ENCODE measurements around the gene NDFIP2. TPM values are rescaled to one million over a fixed set of nuclear protein-coding genes. Genes with fewer than 3 reads are reported as not detected.

The NDFIP2 gene
- total RNA-seq, 1 donor from 2014 or later, result 46.8 TPM

DNA sequence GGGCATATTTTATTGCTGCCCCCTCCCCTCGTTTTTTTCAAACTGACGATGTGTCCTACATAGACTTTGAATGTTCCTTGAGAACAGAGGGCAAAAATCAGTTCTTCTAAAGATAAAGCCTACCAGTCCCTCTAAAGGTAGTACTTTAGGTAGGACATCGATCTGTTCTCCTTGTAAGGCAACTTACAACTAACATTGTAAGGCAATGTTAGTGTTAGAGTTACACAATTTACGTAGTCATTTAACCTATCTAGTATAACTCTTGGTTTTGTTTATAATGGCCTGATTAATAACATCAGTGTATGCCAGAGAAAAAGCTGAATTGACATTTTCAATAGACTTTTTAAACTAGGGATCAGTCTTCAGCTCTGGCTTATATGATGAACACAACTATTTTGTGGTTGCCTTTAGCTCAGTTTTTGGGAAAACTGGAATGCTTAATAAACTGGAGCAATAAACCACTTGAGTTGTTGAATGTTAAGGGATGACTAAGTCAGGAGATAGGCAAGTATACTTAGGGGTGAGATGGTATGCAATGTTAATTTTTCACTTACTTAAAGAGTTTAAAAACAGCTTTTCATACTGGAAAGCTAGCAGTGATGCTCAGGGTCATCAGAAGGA lies 2.2 kb downstream of the NDFIP2 start:
- H3K36me3 ChIP-seq (ENCODE audit: control insufficient read depth, insufficient read depth, low read length), result no peaks in the 10 kb centered on the region
- no peaks in the 10 kb centered on the region for H3K27me3 ChIP-seq (ENCODE audit: control insufficient read depth, insufficient read depth, low read length)
- TF ChIP-seq, protein P1, sequence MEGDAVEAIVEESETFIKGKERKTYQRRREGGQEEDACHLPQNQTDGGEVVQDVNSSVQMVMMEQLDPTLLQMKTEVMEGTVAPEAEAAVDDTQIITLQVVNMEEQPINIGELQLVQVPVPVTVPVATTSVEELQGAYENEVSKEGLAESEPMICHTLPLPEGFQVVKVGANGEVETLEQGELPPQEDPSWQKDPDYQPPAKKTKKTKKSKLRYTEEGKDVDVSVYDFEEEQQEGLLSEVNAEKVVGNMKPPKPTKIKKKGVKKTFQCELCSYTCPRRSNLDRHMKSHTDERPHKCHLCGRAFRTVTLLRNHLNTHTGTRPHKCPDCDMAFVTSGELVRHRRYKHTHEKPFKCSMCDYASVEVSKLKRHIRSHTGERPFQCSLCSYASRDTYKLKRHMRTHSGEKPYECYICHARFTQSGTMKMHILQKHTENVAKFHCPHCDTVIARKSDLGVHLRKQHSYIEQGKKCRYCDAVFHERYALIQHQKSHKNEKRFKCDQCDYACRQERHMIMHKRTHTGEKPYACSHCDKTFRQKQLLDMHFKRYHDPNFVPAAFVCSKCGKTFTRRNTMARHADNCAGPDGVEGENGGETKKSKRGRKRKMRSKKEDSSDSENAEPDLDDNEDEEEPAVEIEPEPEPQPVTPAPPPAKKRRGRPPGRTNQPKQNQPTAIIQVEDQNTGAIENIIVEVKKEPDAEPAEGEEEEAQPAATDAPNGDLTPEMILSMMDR (IDR thresholded peaks at IDR 0.05; ENCODE audit: insufficient read depth, low read length, poor library complexity, severe bottlenecking), result no peak
- peak overlapping the region; percentile 2 for H3K4me3 ChIP-seq (ENCODE audit: low read depth, low read length)
- no peak for DNase-seq (ENCODE audit: low read depth)

- TF ChIP-seq, protein P1 (IDR thresholded peaks at IDR 0.05; ENCODE audit: insufficient read depth, low read length, poor library complexity, severe bottlenecking), result no peak
- Histone ChIP-seq H3K27me3 (ENCODE audit: control insufficient read depth, insufficient read depth, low read length) (no peaks in the 10 kb centered on the region), H3K36me3 (ENCODE audit: control insufficient read depth, insufficient read depth, low read length) (no peaks in the 10 kb centered on the region), H3K4me3 (ENCODE audit: low read depth, low read length) (no peak overlapping the region)
- peak; percentile 84 for DNase-seq (ENCODE audit: low read depth)
Measured at GRCh38 chr13:79485014-79485811, 4.3 kb downstream of the NDFIP2 start.

- DNase-seq (ENCODE audit: low read depth), result no peak
- TF ChIP-seq, protein P1 (IDR thresholded peaks at IDR 0.05; ENCODE audit: insufficient read depth, low read length, poor library complexity, severe bottlenecking), result no peak
- Histone ChIP-seq H3K27me3 (ENCODE audit: control insufficient read depth, insufficient read depth, low read length) (no peaks in the 10 kb centered on the region), H3K36me3 (ENCODE audit: control insufficient read depth, insufficient read depth, low read length) (no peaks in the 10 kb centered on the region), H3K4me3 (ENCODE audit: low read depth, low read length) (no peak overlapping the region)
Measured at GRCh38 chr13:79486433-79487188, 5.7 kb downstream of the NDFIP2 start.

DNA sequence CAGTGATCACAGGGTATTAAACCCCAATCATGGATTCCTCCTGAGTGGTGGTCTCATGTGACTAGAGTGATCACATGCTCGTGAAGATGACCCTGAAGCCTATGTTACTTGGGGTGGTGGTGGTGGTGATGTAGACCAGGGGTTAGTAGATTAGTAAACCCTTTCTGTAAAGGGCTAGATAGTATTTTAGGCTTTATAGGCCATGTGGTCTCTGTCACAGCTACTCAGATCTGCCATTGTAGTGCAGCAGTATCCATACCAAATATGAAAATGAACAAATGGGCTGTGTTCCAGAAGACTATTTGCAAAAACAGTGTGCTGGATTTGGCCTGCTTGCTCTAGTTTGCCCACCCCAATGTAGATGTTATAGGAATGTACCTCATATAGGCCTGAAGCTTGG lies 9.4 kb downstream of the NDFIP2 start:
- Histone ChIP-seq H3K27me3 (ENCODE audit: control insufficient read depth, insufficient read depth, low read length) (no peaks in the 10 kb centered on the region), H3K4me3 (ENCODE audit: low read depth, low read length) (no peak overlapping the region), H3K36me3 (ENCODE audit: control insufficient read depth, insufficient read depth, low read length) (no peaks in the 10 kb centered on the region)
- DNase-seq (ENCODE audit: low read depth), result no peak
- TF ChIP-seq, protein P1 (IDR thresholded peaks at IDR 0.05; ENCODE audit: insufficient read depth, low read length, poor library complexity, severe bottlenecking), result no peak

- TF ChIP-seq, protein P1 (IDR thresholded peaks at IDR 0.05; ENCODE audit: insufficient read depth, low read length, poor library complexity, severe bottlenecking), result no peak
- Histone ChIP-seq H3K4me3 (ENCODE audit: low read depth, low read length) (no peak overlapping the region), H3K36me3 (ENCODE audit: control insufficient read depth, insufficient read depth, low read length) (no peaks in the 10 kb centered on the region), H3K27me3 (ENCODE audit: control insufficient read depth, insufficient read depth, low read length) (no peaks in the 10 kb centered on the region)
- DNase-seq (ENCODE audit: low read depth), result no peak
Measured at GRCh38 chr13:79490824-79491223, 9.9 kb downstream of the NDFIP2 start.

Measured in kidney epithelial cell (primary cell).